ENCODE results near the gene RNF130. TPM values are rescaled to one million over a fixed set of nuclear protein-coding genes. Genes with fewer than 3 reads are reported as not detected.
A peak's percentile ranks its signal among the peaks of the same experiment; 100 is the strongest.

Gene RNF130
- total and polyA plus RNA-seq, 2 of the 13 experiments (the other 11 are each of a cell fraction or from before 2014, with no cell fraction given) = 28.2 to 28.3 TPM

DNA sequence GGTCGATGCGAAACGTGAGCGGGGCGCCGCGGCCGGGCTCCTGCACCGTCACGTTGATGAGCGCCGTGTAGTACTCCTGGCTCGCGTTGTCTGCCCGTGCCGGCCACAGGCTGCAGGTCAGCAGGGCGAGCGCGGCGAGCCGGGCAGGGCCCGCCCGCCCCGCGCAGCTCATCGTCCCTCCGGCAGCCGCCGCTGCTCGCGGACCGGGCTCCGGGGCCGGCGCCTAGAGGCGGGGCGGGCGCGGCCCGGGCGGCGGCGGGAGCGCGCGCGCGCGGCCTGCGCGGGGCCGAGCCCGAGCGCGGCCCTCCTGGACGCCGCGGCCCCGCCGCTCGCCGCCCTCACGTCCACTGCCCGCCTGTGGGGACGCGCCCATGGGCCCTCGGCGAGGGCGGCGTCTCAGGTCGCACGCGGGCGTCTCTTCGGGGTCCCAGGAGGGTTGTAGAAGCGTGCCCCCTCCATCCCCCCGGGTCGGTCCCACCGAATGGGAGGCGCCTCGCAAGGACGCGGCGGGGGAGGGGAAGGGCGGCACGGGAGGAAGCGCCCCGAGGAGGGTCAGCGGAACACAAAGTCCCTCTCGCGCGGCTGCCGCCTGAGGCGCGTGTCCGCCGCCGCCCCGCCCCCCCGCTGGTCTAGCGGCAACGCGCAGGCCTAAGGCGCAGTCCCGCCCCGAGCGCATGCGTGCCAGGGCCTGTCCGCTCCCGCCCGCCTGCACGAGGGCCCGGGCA is at the start of gene RNF130 (continued):
- TF ChIP-seq MED8 (CRISPR knock-in tag; IDR thresholded peaks at IDR 0.05; ENCODE audit: insufficient replicate concordance) (no peak), RBM22 (optimal IDR thresholded peaks at IDR 0.05; ENCODE audit: low read length) (no peak), ZBTB38 (CRISPR knock-in tag; IDR thresholded peaks at IDR 0.05) (peak; percentile 97), ZNF777 (CRISPR knock-in tag; IDR thresholded peaks at IDR 0.05) (peak; percentile 96), ZMYM3 (CRISPR knock-in tag; IDR thresholded peaks at IDR 0.05) (peak; percentile 29; the same call in 1 of the 2 replicates), ZNF382 (CRISPR knock-in tag; IDR thresholded peaks at IDR 0.05; ENCODE audit: borderline replicate concordance) (no peak), FOXJ3 (CRISPR knock-in tag; IDR thresholded peaks at IDR 0.05; ENCODE audit: borderline replicate concordance) (no peak; the same call in 1 of the 2 replicates), NCOR1 (IDR thresholded peaks at IDR 0.05; ENCODE audit: borderline replicate concordance, low read length) (no peak), ZNF34 (CRISPR knock-in tag; IDR thresholded peaks at IDR 0.05; ENCODE audit: borderline replicate concordance) (peak; percentile 88; the same call in 1 of the 2 replicates), PLSCR1 (CRISPR knock-in tag; IDR thresholded peaks at IDR 0.05; ENCODE audit: borderline replicate concordance) (no peak; the same call in 1 of the 2 replicates), CREM (IDR thresholded peaks at IDR 0.05) (no peak), CREM (CRISPR knock-in tag; IDR thresholded peaks at IDR 0.05) (no peak), ZNF552 (CRISPR knock-in tag; IDR thresholded peaks at IDR 0.05; ENCODE audit: borderline replicate concordance) (peak; percentile 99; the same call in 1 of the 2 replicates), XRCC5 (optimal IDR thresholded peaks at IDR 0.05; ENCODE audit: low read length) (peak; percentile 50)
- TF ChIP-seq, protein P1, sequence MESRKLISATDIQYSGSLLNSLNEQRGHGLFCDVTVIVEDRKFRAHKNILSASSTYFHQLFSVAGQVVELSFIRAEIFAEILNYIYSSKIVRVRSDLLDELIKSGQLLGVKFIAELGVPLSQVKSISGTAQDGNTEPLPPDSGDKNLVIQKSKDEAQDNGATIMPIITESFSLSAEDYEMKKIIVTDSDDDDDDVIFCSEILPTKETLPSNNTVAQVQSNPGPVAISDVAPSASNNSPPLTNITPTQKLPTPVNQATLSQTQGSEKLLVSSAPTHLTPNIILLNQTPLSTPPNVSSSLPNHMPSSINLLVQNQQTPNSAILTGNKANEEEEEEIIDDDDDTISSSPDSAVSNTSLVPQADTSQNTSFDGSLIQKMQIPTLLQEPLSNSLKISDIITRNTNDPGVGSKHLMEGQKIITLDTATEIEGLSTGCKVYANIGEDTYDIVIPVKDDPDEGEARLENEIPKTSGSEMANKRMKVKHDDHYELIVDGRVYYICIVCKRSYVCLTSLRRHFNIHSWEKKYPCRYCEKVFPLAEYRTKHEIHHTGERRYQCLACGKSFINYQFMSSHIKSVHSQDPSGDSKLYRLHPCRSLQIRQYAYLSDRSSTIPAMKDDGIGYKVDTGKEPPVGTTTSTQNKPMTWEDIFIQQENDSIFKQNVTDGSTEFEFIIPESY (CRISPR knock-in tag; IDR thresholded peaks at IDR 0.05) = no peak
- TF ChIP-seq, protein P2, sequence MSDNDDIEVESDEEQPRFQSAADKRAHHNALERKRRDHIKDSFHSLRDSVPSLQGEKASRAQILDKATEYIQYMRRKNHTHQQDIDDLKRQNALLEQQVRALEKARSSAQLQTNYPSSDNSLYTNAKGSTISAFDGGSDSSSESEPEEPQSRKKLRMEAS (IDR thresholded peaks at IDR 0.05) = peak; percentile 100
- TF ChIP-seq, protein P3, sequence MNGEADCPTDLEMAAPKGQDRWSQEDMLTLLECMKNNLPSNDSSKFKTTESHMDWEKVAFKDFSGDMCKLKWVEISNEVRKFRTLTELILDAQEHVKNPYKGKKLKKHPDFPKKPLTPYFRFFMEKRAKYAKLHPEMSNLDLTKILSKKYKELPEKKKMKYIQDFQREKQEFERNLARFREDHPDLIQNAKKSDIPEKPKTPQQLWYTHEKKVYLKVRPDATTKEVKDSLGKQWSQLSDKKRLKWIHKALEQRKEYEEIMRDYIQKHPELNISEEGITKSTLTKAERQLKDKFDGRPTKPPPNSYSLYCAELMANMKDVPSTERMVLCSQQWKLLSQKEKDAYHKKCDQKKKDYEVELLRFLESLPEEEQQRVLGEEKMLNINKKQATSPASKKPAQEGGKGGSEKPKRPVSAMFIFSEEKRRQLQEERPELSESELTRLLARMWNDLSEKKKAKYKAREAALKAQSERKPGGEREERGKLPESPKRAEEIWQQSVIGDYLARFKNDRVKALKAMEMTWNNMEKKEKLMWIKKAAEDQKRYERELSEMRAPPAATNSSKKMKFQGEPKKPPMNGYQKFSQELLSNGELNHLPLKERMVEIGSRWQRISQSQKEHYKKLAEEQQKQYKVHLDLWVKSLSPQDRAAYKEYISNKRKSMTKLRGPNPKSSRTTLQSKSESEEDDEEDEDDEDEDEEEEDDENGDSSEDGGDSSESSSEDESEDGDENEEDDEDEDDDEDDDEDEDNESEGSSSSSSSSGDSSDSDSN (CRISPR knock-in tag; IDR thresholded peaks at IDR 0.05) = peak; percentile 59; the same call in 1 of the 2 replicates
- TF ChIP-seq, protein P4, sequence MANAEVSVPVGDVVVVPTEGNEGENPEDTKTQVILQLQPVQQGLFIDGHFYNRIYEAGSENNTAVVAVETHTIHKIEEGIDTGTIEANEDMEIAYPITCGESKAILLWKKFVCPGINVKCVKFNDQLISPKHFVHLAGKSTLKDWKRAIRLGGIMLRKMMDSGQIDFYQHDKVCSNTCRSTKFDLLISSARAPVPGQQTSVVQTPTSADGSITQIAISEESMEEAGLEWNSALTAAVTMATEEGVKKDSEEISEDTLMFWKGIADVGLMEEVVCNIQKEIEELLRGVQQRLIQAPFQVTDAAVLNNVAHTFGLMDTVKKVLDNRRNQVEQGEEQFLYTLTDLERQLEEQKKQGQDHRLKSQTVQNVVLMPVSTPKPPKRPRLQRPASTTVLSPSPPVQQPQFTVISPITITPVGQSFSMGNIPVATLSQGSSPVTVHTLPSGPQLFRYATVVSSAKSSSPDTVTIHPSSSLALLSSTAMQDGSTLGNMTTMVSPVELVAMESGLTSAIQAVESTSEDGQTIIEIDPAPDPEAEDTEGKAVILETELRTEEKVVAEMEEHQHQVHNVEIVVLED (CRISPR knock-in tag; IDR thresholded peaks at IDR 0.05; ENCODE audit: borderline replicate concordance) = peak; percentile 75
